ENCODE measurements around the gene ADGRL3.

DNA sequence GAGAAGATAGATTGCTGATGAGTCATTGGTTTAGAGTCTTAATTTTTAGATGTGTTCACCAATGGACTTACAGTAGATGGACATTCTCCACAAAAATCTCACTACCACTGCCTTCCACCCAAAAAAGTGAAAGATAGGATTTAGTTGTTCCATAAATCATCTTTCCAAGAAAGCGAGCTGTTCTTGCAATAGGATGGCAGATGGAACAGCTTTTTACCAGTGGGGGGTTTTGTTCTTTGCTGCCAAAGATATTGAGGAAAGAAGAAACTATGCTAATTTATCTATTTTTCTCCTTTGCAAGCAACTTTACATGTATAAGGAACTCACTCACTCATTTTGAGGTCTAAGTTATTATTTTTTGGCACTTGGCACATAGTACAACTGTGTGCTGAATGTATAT is 109.5 kb downstream of the ADGRL3 start:
- no peak for TF ChIP-seq EZH2 (IDR thresholded peaks at IDR 0.05; ENCODE audit: borderline replicate concordance, low read length)
- TF ChIP-seq, protein P1, sequence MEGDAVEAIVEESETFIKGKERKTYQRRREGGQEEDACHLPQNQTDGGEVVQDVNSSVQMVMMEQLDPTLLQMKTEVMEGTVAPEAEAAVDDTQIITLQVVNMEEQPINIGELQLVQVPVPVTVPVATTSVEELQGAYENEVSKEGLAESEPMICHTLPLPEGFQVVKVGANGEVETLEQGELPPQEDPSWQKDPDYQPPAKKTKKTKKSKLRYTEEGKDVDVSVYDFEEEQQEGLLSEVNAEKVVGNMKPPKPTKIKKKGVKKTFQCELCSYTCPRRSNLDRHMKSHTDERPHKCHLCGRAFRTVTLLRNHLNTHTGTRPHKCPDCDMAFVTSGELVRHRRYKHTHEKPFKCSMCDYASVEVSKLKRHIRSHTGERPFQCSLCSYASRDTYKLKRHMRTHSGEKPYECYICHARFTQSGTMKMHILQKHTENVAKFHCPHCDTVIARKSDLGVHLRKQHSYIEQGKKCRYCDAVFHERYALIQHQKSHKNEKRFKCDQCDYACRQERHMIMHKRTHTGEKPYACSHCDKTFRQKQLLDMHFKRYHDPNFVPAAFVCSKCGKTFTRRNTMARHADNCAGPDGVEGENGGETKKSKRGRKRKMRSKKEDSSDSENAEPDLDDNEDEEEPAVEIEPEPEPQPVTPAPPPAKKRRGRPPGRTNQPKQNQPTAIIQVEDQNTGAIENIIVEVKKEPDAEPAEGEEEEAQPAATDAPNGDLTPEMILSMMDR (IDR thresholded peaks at IDR 0.05; ENCODE audit: low read length): no peak

Measured in OCI-LY1 (cell line).